B cell (primary cell): ENCODE results near the gene INCA1.

Experiments used
- EZH2 ChIP-seq: IDR thresholded peaks from 2 replicates; pipeline ENCODE4 v1.6.1; 2012; ENCODE audit warnings: borderline replicate concordance, low read depth, mild to moderate bottlenecking, moderate library complexity, low read length; ENCODE audit not compliant: insufficient read depth, poor library complexity, severe bottlenecking
- TF ChIP-seq, protein P1 (sequence below): fragments of 200-600 bp; IDR thresholded peaks from one replicate; pipeline ENCODE4 v1.8.0; 2022; ENCODE audit warnings: antibody characterized with exemption, mild to moderate bottlenecking

DNA sequence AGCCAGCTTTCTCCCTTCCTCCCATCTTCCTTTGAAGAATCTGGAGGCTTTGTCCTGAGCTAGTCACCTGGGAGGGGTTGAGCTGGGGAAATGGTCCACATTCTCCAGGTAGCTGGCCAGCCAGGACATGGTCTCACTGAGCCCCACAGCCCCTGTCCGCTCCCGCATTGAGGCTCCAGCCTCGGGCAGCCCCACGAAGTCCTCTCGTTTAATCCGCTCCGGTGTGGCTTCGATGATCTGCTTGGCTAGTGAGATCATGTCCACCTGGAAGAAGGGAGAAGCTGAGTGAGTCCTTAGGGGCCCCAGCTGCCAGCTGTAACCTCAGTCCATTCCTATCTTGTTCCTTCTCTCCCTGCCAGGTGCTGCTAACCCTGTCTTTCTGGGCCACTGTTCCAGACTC is 27.0 kb downstream of the INCA1 start:
- TF ChIP-seq, protein P1, sequence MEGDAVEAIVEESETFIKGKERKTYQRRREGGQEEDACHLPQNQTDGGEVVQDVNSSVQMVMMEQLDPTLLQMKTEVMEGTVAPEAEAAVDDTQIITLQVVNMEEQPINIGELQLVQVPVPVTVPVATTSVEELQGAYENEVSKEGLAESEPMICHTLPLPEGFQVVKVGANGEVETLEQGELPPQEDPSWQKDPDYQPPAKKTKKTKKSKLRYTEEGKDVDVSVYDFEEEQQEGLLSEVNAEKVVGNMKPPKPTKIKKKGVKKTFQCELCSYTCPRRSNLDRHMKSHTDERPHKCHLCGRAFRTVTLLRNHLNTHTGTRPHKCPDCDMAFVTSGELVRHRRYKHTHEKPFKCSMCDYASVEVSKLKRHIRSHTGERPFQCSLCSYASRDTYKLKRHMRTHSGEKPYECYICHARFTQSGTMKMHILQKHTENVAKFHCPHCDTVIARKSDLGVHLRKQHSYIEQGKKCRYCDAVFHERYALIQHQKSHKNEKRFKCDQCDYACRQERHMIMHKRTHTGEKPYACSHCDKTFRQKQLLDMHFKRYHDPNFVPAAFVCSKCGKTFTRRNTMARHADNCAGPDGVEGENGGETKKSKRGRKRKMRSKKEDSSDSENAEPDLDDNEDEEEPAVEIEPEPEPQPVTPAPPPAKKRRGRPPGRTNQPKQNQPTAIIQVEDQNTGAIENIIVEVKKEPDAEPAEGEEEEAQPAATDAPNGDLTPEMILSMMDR, result no peak
- TF ChIP-seq EZH2, result no peak
